Hepatocyte (in vitro differentiated cells): ENCODE measurements around the gene UBE2E1. TPM values are rescaled to one million over a fixed set of nuclear protein-coding genes. Genes with fewer than 3 reads are reported as not detected.

Experiments
- DNase-seq: peaks from one replicate; pipeline ENCODE4 v3.0.0-alpha.2; 2016; ENCODE audit warnings: low spot score
- H2AFZ ChIP-seq: fragments of 200-600 bp; sonication (generic); 2 replicates; pipeline ENCODE4 v1.6.0; 2016; ENCODE audit warnings: antibody characterized with exemption, mild to moderate bottlenecking
- H3K27ac ChIP-seq: fragments of 200-600 bp; sonication (generic); 2 replicates; pipeline ENCODE4 v1.5.1; 2016; ENCODE audit warnings: mild to moderate bottlenecking
- H3K27me3 ChIP-seq: fragments of 200-600 bp; sonication (generic); 2 replicates; pipeline ENCODE4 v1.6.1; 2016
- H3K36me3 ChIP-seq: fragments of 200-600 bp; sonication (generic); replicated peaks from 2 replicates; pipeline ENCODE4 v1.5.1; 2016; ENCODE audit warnings: low read depth; ENCODE audit not compliant: insufficient read depth
- H3K4me1 ChIP-seq: fragments of 200-600 bp; sonication (generic); 2 replicates; pipeline ENCODE4 v1.5.1; 2016; ENCODE audit warnings: mild to moderate bottlenecking, moderate library complexity; ENCODE audit not compliant: insufficient read depth
- H3K4me2 ChIP-seq: fragments of 200-600 bp; sonication (generic); 2 replicates; pipeline ENCODE4 v1.6.0; 2016
- H3K4me3 ChIP-seq: fragments of 200-600 bp; sonication (generic); 2 replicates; pipeline ENCODE4 v1.5.1; 2016; ENCODE audit warnings: mild to moderate bottlenecking
- H3K79me2 ChIP-seq: fragments of 200-600 bp; sonication (generic); 2 replicates; pipeline ENCODE4 v1.6.0; 2017; ENCODE audit warnings: mild to moderate bottlenecking
- H3K9me2 ChIP-seq: fragments of 200-600 bp; sonication (generic); replicated peaks from 2 replicates; pipeline ENCODE4 v1.6.0; 2017; ENCODE audit warnings: mild to moderate bottlenecking; ENCODE audit not compliant: insufficient read depth
- H3K9me3 ChIP-seq: fragments of 200-600 bp; sonication (generic); 2 replicates; pipeline ENCODE4 v1.5.1; 2016; ENCODE audit warnings: low read depth, mild to moderate bottlenecking
- H4K20me1 ChIP-seq: fragments of 200-600 bp; sonication (generic); 2 replicates; pipeline ENCODE4 v1.6.0; 2016; ENCODE audit warnings: mild to moderate bottlenecking; ENCODE audit not compliant: insufficient read depth, poor library complexity, severe bottlenecking
- EZH2 ChIP-seq: fragments of 200-600 bp; sonication (generic); IDR thresholded peaks from 2 replicates; pipeline ENCODE4 v1.6.1; 2016; ENCODE audit warnings: antibody characterized with exemption, mild to moderate bottlenecking, borderline replicate concordance
- EZH2phosphoT487 ChIP-seq: fragments of 200-600 bp; sonication (generic); IDR thresholded peaks from one replicate; pipeline ENCODE4 v1.6.1; 2018; ENCODE audit warnings: antibody characterized with exemption, mild to moderate bottlenecking, low read depth, moderate library complexity; ENCODE audit not compliant: unreplicated experiment, severe bottlenecking
- WGBS: methylation state at CpG from one replicate; pipeline ENCODE4 v1.1.6; 2016; ENCODE audit warnings: low lambda C conversion rate; ENCODE audit errors: missing lambda C conversion rate; 5-methylcytosine and 5-hydroxymethylcytosine counted together
- polyA plus RNA-seq: library from polyadenylated mRNA; unstranded; fragments of >200 nt; fragmentation: Nextera tagmentation; extraction: Ambion mirVana; gene quantifications from 2 replicates; pipeline ENCODE4 v1.2.1, GENCODE V29; 2016
- total RNA-seq: library from RNA; depleted of rRNA; stranded (reverse); fragments of >200 nt; gene quantifications from 2 replicates; pipeline ENCODE4 v1.2.3, GENCODE V29; 2014
- TF ChIP-seq, protein P1 (sequence below): fragments of 200-600 bp; sonication (generic); IDR thresholded peaks from 2 replicates; pipeline ENCODE4 v1.5.1; 2016; ENCODE audit warnings: antibody characterized with exemption, mild to moderate bottlenecking; ENCODE audit not compliant: poor library complexity

Gene UBE2E1
- total and polyA plus RNA-seq, 2 experiments from 2014 or later, result 20.8 to 179 TPM

DNA sequence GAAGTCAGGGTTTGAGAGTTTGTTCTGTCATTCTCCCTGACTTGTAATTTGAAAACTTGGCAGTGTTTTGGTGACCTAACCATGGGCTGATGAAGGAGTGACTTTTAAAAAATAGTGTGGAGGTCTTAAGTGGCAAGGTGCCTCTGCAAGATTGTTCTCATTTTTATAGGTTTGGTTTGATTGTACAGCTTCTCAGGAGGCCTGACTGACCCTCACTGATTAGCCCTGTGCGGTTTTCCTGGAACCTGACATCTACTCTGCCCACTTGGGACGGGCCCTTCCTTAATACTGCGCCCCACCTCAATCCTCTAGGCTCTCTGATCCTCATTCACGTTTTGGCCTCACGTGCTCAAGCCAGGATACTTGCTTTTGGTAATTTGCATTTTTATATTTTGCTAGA is 2.8 kb downstream of the UBE2E1 start:
- no peak for DNase-seq
- peaks cover 21% of the 10 kb centered on the region for H4K20me1 ChIP-seq
- no peaks in the 10 kb centered on the region for H3K9me2 ChIP-seq
- 75% methylated on average over 5 of the region's 5 CpGs for WGBS
- peaks cover 49% of the 10 kb centered on the region for H3K4me1 ChIP-seq
- H3K4me2 ChIP-seq, result peak overlapping the region; percentile 95
- H3K27me3 ChIP-seq, result no peaks in the 10 kb centered on the region
- H3K79me2 ChIP-seq, result peaks cover 70% of the 10 kb centered on the region
- no peak overlapping the region for H3K27ac ChIP-seq
- H3K9me3 ChIP-seq, result no peaks in the 10 kb centered on the region
- TF ChIP-seq EZH2 (no peak), EZH2phosphoT487 (no peak)
- TF ChIP-seq, protein P1, sequence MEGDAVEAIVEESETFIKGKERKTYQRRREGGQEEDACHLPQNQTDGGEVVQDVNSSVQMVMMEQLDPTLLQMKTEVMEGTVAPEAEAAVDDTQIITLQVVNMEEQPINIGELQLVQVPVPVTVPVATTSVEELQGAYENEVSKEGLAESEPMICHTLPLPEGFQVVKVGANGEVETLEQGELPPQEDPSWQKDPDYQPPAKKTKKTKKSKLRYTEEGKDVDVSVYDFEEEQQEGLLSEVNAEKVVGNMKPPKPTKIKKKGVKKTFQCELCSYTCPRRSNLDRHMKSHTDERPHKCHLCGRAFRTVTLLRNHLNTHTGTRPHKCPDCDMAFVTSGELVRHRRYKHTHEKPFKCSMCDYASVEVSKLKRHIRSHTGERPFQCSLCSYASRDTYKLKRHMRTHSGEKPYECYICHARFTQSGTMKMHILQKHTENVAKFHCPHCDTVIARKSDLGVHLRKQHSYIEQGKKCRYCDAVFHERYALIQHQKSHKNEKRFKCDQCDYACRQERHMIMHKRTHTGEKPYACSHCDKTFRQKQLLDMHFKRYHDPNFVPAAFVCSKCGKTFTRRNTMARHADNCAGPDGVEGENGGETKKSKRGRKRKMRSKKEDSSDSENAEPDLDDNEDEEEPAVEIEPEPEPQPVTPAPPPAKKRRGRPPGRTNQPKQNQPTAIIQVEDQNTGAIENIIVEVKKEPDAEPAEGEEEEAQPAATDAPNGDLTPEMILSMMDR, result no peak
- H2AFZ ChIP-seq, result no peak overlapping the region
- H3K4me3 ChIP-seq, result no peak overlapping the region
- H3K36me3 ChIP-seq, result no peaks in the 10 kb centered on the region

DNA sequence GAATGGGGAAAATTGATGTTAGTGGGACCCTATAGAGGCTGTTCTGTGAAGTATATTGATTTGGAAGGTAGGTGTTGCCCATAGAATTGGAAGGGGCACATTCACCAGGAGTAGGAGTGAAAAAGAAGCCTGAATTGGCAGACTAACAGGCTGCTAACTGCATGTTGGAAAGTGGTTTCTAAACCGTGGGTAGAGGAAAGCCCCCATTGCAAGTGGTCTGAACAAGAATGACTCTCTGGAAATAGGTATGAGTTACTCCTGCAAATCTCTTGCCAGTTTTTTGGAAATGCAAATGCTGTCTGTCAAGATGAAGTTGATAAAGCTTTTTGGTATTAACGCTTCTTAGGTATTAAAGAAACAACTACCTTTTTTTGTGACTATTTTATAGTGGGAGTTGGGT is 3.5 kb downstream of the UBE2E1 start:
- TF ChIP-seq EZH2phosphoT487, result no peak
- TF ChIP-seq, protein P1, result no peak
- no peak for TF ChIP-seq EZH2
- no peak overlapping the region for H3K4me3 ChIP-seq
- no peaks in the 10 kb centered on the region for H3K27me3 ChIP-seq
- peaks cover 29% of the 10 kb centered on the region for H4K20me1 ChIP-seq
- H3K27ac ChIP-seq, result no peak overlapping the region
- no peak overlapping the region for H2AFZ ChIP-seq
- H3K4me1 ChIP-seq, result peaks cover 49% of the 10 kb centered on the region
- no peaks in the 10 kb centered on the region for H3K9me3 ChIP-seq
- H3K79me2 ChIP-seq, result peaks cover 78% of the 10 kb centered on the region
- H3K36me3 ChIP-seq, result no peaks in the 10 kb centered on the region
- 62% methylated on average over 2 of the region's 2 CpGs for WGBS
- DNase-seq, result no peak
- H3K9me2 ChIP-seq, result no peaks in the 10 kb centered on the region
- H3K4me2 ChIP-seq, result peak overlapping the region; percentile 95

DNA sequence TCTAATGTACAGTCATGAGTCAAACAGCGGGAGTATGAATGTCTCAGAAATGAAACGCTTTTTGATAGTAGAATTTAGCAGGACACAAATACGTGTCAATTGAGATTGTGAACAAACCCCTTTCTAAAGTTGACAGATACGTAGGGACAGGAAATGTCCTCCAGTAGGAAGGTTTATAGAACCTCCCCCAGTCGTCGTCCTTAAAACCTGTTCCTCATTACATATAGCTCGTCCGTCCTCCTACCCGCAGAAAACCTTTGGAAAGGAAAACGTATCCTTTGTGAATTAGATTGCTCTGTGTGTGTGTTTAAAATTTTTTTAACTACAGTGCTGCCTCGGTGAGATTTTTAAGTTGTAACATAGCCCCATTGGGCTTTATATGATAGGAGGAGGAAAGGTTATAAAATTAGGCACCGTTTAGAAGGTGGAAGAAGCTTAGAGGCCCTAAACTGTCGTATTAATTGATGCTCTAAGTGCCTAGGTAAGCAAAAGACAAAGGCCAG is 4.1 kb downstream of the UBE2E1 start:
- peaks cover 46% of the 10 kb centered on the region for H3K4me1 ChIP-seq
- peak overlapping the region; percentile 62 for H3K4me3 ChIP-seq
- peaks cover 35% of the 10 kb centered on the region for H4K20me1 ChIP-seq
- H3K36me3 ChIP-seq, result no peaks in the 10 kb centered on the region
- peaks cover 84% of the 10 kb centered on the region for H3K79me2 ChIP-seq
- 36% methylated on average over 13 of the region's 13 CpGs for WGBS
- H3K9me2 ChIP-seq, result no peaks in the 10 kb centered on the region
- H3K9me3 ChIP-seq, result no peaks in the 10 kb centered on the region
- H3K27me3 ChIP-seq, result no peaks in the 10 kb centered on the region
- TF ChIP-seq EZH2phosphoT487 (no peak), EZH2 (no peak)
- DNase-seq, result no peak
- peak overlapping the region; percentile 85 for H2AFZ ChIP-seq
- H3K27ac ChIP-seq, result peak overlapping the region; percentile 94
- H3K4me2 ChIP-seq, result peak overlapping the region; percentile 95

DNA sequence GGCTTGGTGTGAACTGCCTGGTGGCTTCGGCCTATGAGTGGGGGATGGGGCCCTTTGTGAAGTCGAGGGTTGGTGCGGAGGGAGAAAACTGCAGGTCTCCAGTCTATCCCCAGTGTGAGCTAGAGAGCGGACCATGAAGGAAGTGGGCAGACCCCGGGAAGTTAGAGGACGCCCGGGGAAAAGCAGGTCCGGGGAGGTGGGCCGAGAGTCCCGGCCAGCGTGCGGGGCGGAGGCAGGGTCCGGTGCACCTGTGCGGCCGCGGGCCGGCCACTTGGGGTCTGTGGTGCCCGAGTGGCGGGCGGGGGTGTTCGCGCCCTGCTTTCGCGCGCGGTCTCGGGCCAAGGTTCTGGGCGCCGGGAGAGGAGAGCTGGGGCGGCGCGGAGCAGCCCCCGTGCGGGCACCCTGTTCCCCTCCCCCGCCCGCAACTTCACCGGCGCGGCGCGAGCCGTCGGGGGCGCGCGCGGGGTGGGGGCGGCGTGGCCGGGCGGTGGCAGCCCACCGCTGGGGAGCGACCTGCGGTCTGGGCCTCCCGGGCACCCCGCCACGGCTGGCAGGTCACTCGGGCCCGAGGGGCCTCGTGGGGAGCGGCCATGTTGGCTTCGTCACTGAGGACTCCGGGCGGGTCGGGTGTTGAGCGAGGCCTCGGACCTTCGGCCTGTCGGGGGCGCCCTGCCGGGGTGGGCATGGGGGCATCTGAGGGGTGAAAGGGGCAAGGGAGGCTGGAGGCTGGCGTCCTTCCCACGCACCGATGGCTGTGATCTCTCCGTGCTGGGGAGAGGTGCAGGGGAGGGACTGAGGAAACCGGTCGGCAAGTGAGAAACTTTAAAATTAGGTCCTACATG is 4.8 kb downstream of the UBE2E1 start:
- Histone ChIP-seq H3K27me3 (no peaks in the 10 kb centered on the region), H3K4me1 (peaks cover 44% of the 10 kb centered on the region), H3K9me2 (no peaks in the 10 kb centered on the region), H3K9me3 (no peaks in the 10 kb centered on the region), H3K27ac (peak overlapping the region; percentile 94), H4K20me1 (peaks cover 40% of the 10 kb centered on the region), H3K4me2 (peak overlapping the region; percentile 95), H3K4me3 (peak overlapping the region; percentile 62), H3K36me3 (no peaks in the 10 kb centered on the region), H2AFZ (peak overlapping the region; percentile 85), H3K79me2 (peaks cover 91% of the 10 kb centered on the region)
- DNase-seq, result peak; percentile 74
- TF ChIP-seq EZH2phosphoT487, result no peak
- TF ChIP-seq, protein P1, result peak; percentile 32
- 2% methylated on average over 6 of the region's 78 CpGs for WGBS
